ENCODE data around the gene TBC1D1.

GRCh38 chr4:37928426-37929416 is 37.8 kb downstream of the TBC1D1 start:
- TF ChIP-seq POLR2AphosphoS5 (IDR thresholded peaks at IDR 0.05; ENCODE audit: low read depth, low read length), result no peak
- no peak for TF ChIP-seq POLR2A (IDR thresholded peaks at IDR 0.05; ENCODE audit: low read depth, low read length)
